ENCODE data around the gene ARHGAP30.

DNA sequence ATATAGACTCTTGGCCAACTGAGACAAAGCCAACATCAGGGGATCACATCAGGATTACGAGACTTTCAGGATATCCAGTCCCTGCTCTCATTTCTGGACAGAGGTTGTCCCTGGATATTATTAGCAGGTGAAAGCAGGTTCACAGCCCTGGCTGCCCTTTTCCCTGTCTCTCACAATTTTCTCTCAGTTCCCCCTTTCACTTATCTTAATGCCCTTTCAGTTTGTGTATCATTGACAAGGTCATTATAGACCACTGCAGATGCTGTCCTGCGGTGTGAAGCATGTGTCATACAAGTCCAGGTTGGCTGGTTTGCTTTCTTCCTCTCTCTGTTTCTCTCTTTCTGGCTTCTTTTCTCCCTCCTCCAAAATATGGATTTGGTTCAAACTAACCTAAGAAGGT is 26.3 kb upstream of the ARHGAP30 start:
- no peak for TF ChIP-seq EZH2 (IDR thresholded peaks at IDR 0.05; ENCODE audit: insufficient read depth, poor library complexity, severe bottlenecking)
- TF ChIP-seq EZH2phosphoT487 (IDR thresholded peaks at IDR 0.05; ENCODE audit: insufficient read depth, low read depth) = no peak
